Subcutaneous abdominal adipose tissue (tissue), 5 donors: ENCODE data around the gene AURKAIP1.
"Not testable (repeated sequence)": the region's sequence is repeated elsewhere in the genome, so short reads cannot be mapped to it uniquely, and the experiment has no call there.

Source experiments
- H3K27ac ChIP-seq: one replicate; pipeline ENCODE4 v1.7.0; 2013; ENCODE audit warnings: low read depth, mild to moderate bottlenecking, inconsistent platforms, low read length, moderate library complexity
- H3K27me3 ChIP-seq, 5 donors: one replicate each; pipeline ENCODE4 v1.7.0; 2013; ENCODE audit warnings: low read length in 5 of 5, inconsistent platforms in 1 of 5; ENCODE audit not compliant: control insufficient read depth in 5 of 5, insufficient read depth in 4 of 5
- H3K36me3 ChIP-seq, 5 donors: one replicate each; pipeline ENCODE4 v1.7.0; 2013; ENCODE audit warnings: low read length in 5 of 5; ENCODE audit not compliant: control insufficient read depth in 5 of 5, insufficient read depth in 5 of 5
- H3K4me1 ChIP-seq, 5 donors: one replicate each; pipeline ENCODE4 v1.7.0; 2013; ENCODE audit warnings: low read length in 5 of 5, mild to moderate bottlenecking in 3 of 5, moderate library complexity in 1 of 5; ENCODE audit not compliant: control insufficient read depth in 5 of 5, insufficient read depth in 5 of 5
- H3K4me3 ChIP-seq, 5 donors: one replicate each; pipeline ENCODE4 v1.7.0; 2013; ENCODE audit warnings: low read length in 5 of 5, low read depth in 1 of 5
- H3K9ac ChIP-seq, 5 donors: one replicate each; pipeline ENCODE4 v1.7.0; 2013; ENCODE audit warnings: low read length in 5 of 5, mild to moderate bottlenecking in 4 of 5, moderate library complexity in 3 of 5
- H3K9me3 ChIP-seq, 5 donors: one replicate each; pipeline ENCODE4 v1.7.0; 2013; ENCODE audit warnings: low read length in 5 of 5; ENCODE audit not compliant: control insufficient read depth in 5 of 5
- donor health status: healthy.
- donor health status: healthy.
- donor health status: healthy.
- donor health status: healthy.
- donor health status: healthy.

Gene AURKAIP1

GRCh38 chr1:1373051-1373814, 1.8 kb downstream of the AURKAIP1 start:
- H3K9ac ChIP-seq = peak overlapping the region in 2 of 5 donors; percentile 14 to 43
- H3K4me3 ChIP-seq = no peak overlapping the region
- no peaks in the 10 kb centered on the region for H3K9me3 ChIP-seq
- no peak overlapping the region for H3K27ac ChIP-seq
- H3K4me1 ChIP-seq = peaks cover 3 to 41% (median 35%) of the 10 kb centered on the region in 5 donors
- H3K36me3 ChIP-seq = peaks cover 0 to 9% (median 8%) of the 10 kb centered on the region in 5 donors
- H3K27me3 ChIP-seq = no peaks in the 10 kb centered on the region

- Histone ChIP-seq H3K27ac (no peak overlapping the region), H3K36me3 (peaks cover 0 to 9% (median 8%) of the 10 kb centered on the region in 5 donors), H3K9me3 (peaks cover 0 to 4% (median 0%) of the 10 kb centered on the region in 5 donors), H3K27me3 (no peaks in the 10 kb centered on the region), H3K4me3 (no peak overlapping the region), H3K4me1 (peaks cover 3 to 41% (median 35%) of the 10 kb centered on the region in 5 donors), H3K9ac (peak overlapping the region in 1 of 5 donors; percentile 30)
Observed at GRCh38 chr1:1371746-1372711, 3.0 kb downstream of the AURKAIP1 start.

- Histone ChIP-seq H3K9ac (peak overlapping the region in 1 of 5 donors; percentile 30), H3K9me3 (peaks cover 0 to 10% (median 0%) of the 10 kb centered on the region in 5 donors), H3K27ac (no peak overlapping the region), H3K4me3 (no peak overlapping the region), H3K36me3 (peaks cover 0 to 9% (median 8%) of the 10 kb centered on the region in 5 donors), H3K4me1 (peaks cover 3 to 41% (median 35%) of the 10 kb centered on the region in 5 donors), H3K27me3 (no peaks in the 10 kb centered on the region)
Observed at GRCh38 chr1:1371364-1371745, 3.7 kb downstream of the AURKAIP1 start.

- no peaks in the 10 kb centered on the region for H3K27me3 ChIP-seq
- H3K4me1 ChIP-seq = peaks cover 3 to 36% (median 30%) of the 10 kb centered on the region in 5 donors
- peaks cover 0 to 10% (median 0%) of the 10 kb centered on the region in 5 donors for H3K9me3 ChIP-seq
- H3K4me3 ChIP-seq = no peak overlapping the region
- H3K27ac ChIP-seq = no peak overlapping the region
- no peak overlapping the region for H3K9ac ChIP-seq
- peaks cover 0 to 9% (median 8%) of the 10 kb centered on the region in 5 donors for H3K36me3 ChIP-seq
Observed at GRCh38 chr1:1370771-1371300, 4.2 kb downstream of the AURKAIP1 start.

GRCh38 chr1:1370094-1370493, 4.9 kb downstream of the AURKAIP1 start:
- not testable (repeated sequence) for H3K9me3 ChIP-seq, H3K27me3 ChIP-seq, H3K27ac ChIP-seq, H3K9ac ChIP-seq, H3K4me3 ChIP-seq, H3K36me3 ChIP-seq
- peaks cover 3 to 33% (median 29%) of the 10 kb centered on the region in 5 donors for H3K4me1 ChIP-seq

- H3K27me3 ChIP-seq = no peaks in the 10 kb centered on the region
- peaks cover 0 to 10% (median 0%) of the 10 kb centered on the region in 5 donors for H3K9me3 ChIP-seq
- peaks cover 0 to 12% (median 11%) of the 10 kb centered on the region in 5 donors for H3K4me1 ChIP-seq
- H3K27ac ChIP-seq = no peak overlapping the region
- no peaks in the 10 kb centered on the region for H3K36me3 ChIP-seq
- H3K9ac ChIP-seq = no peak overlapping the region
- no peak overlapping the region for H3K4me3 ChIP-seq
Observed at GRCh38 chr1:1367315-1367714, 7.7 kb downstream of the AURKAIP1 start.

- peaks cover 0 to 10% (median 0%) of the 10 kb centered on the region in 5 donors for H3K9me3 ChIP-seq
- H3K36me3 ChIP-seq = no peaks in the 10 kb centered on the region
- H3K27me3 ChIP-seq = no peaks in the 10 kb centered on the region
- no peak overlapping the region for H3K4me3 ChIP-seq
- no peak overlapping the region for H3K27ac ChIP-seq
- no peak overlapping the region for H3K9ac ChIP-seq
- peaks cover 0 to 12% (median 10%) of the 10 kb centered on the region in 5 donors for H3K4me1 ChIP-seq
Observed at GRCh38 chr1:1366699-1367066, 8.3 kb downstream of the AURKAIP1 start.

- H3K9ac ChIP-seq = no peak overlapping the region
- H3K27me3 ChIP-seq = no peaks in the 10 kb centered on the region
- peaks cover 0 to 13% (median 12%) of the 10 kb centered on the region in 5 donors for H3K4me1 ChIP-seq
- no peak overlapping the region for H3K4me3 ChIP-seq
- no peaks in the 10 kb centered on the region for H3K36me3 ChIP-seq
- peaks cover 0 to 10% (median 0%) of the 10 kb centered on the region in 5 donors for H3K9me3 ChIP-seq
- no peak overlapping the region for H3K27ac ChIP-seq
Observed at GRCh38 chr1:1365875-1366698, 8.9 kb downstream of the AURKAIP1 start.

GRCh38 chr1:1364266-1364665, 10.7 kb downstream of the AURKAIP1 start:
- H3K27me3 ChIP-seq = no peaks in the 10 kb centered on the region
- no peaks in the 10 kb centered on the region for H3K36me3 ChIP-seq
- H3K27ac ChIP-seq = no peak overlapping the region
- H3K4me3 ChIP-seq = no peak overlapping the region
- peaks cover 0 to 10% (median 0%) of the 10 kb centered on the region in 5 donors for H3K9me3 ChIP-seq
- no peak overlapping the region for H3K9ac ChIP-seq
- peaks cover 3 to 32% (median 30%) of the 10 kb centered on the region in 5 donors for H3K4me1 ChIP-seq
